Astrocyte (in vitro differentiated cells and primary cell): Measurements from ENCODE around the gene NOS1AP.

Experiments used
- EZH2 ChIP-seq: IDR thresholded peaks from 2 replicates; pipeline ENCODE4 v1.6.1; 2012; ENCODE audit warnings: mild to moderate bottlenecking, low read length, inconsistent platforms; ENCODE audit not compliant: insufficient read depth
- TF ChIP-seq, protein P1 (sequence below): IDR thresholded peaks from 2 replicates; pipeline ENCODE4 v1.5.1; 2011; ENCODE audit warnings: low read depth, mild to moderate bottlenecking, inconsistent platforms, low read length, moderate library complexity; ENCODE audit not compliant: insufficient read depth

DNA sequence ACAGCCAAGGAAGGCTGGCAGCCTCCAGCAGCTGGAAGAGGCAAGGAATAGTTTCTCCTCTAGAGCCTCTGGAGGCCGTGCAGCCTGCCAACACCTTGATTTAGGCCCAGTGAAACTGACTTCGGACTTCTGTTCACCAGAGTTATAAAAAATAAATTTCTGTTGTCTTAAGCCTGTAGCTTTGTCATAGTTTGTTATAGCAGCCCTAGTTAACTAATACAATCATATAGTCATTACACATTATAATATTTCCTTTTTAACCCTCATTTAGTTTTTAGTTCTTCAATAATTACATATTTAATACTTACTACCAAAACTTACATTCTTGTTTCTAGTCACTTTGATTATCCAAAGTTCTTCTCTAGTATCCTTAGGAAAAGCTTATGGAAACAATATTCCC lies 20.3 kb downstream of the NOS1AP start:
- TF ChIP-seq, protein P1, sequence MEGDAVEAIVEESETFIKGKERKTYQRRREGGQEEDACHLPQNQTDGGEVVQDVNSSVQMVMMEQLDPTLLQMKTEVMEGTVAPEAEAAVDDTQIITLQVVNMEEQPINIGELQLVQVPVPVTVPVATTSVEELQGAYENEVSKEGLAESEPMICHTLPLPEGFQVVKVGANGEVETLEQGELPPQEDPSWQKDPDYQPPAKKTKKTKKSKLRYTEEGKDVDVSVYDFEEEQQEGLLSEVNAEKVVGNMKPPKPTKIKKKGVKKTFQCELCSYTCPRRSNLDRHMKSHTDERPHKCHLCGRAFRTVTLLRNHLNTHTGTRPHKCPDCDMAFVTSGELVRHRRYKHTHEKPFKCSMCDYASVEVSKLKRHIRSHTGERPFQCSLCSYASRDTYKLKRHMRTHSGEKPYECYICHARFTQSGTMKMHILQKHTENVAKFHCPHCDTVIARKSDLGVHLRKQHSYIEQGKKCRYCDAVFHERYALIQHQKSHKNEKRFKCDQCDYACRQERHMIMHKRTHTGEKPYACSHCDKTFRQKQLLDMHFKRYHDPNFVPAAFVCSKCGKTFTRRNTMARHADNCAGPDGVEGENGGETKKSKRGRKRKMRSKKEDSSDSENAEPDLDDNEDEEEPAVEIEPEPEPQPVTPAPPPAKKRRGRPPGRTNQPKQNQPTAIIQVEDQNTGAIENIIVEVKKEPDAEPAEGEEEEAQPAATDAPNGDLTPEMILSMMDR = no peak
- TF ChIP-seq EZH2 = no peak
